ENCODE results near the gene UFSP1. TPM values are rescaled to one million over a fixed set of nuclear protein-coding genes. Genes with fewer than 3 reads are reported as not detected.

The UFSP1 gene
- total RNA-seq, 1 experiment from 2014 or later: 4.8 TPM

- TF ChIP-seq, protein P1, sequence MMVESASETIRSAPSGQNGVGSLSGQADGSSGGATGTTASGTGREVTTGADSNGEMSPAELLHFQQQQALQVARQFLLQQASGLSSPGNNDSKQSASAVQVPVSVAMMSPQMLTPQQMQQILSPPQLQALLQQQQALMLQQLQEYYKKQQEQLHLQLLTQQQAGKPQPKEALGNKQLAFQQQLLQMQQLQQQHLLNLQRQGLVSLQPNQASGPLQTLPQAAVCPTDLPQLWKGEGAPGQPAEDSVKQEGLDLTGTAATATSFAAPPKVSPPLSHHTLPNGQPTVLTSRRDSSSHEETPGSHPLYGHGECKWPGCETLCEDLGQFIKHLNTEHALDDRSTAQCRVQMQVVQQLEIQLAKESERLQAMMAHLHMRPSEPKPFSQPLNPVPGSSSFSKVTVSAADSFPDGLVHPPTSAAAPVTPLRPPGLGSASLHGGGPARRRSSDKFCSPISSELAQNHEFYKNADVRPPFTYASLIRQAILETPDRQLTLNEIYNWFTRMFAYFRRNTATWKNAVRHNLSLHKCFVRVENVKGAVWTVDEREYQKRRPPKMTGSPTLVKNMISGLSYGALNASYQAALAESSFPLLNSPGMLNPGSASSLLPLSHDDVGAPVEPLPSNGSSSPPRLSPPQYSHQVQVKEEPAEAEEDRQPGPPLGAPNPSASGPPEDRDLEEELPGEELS (CRISPR knock-in tag; IDR thresholded peaks at IDR 0.05): 0 out of 2 replicates have a peak, but pooled peaks have one; percentile 72
- TF ChIP-seq GABPB1 (CRISPR knock-in tag; IDR thresholded peaks at IDR 0.05): peak; percentile 52; the same call in 1 of the 2 replicates
- peak; percentile 67 for TF ChIP-seq FOXK1 (CRISPR knock-in tag; IDR thresholded peaks at IDR 0.05)
- TF ChIP-seq E2F5 (CRISPR knock-in tag; IDR thresholded peaks at IDR 0.05): peak; percentile 58; the same call in 1 of the 2 replicates
- TF ChIP-seq SOX15 (CRISPR knock-in tag; IDR thresholded peaks at IDR 0.05): no peak
- no peak for TF ChIP-seq IRF2 (CRISPR knock-in tag; IDR thresholded peaks at IDR 0.05; ENCODE audit: borderline replicate concordance, low read depth)
- TF ChIP-seq PRDM15 (CRISPR knock-in tag; IDR thresholded peaks at IDR 0.05): peak; percentile 54; the same call in 1 of the 2 replicates
- TF ChIP-seq GRHL2 (CRISPR knock-in tag; IDR thresholded peaks at IDR 0.05; ENCODE audit: insufficient replicate concordance, severe bottlenecking): no peak
- peak; percentile 31; the same call in 1 of the 2 replicates for TF ChIP-seq PRRX2 (CRISPR knock-in tag; IDR thresholded peaks at IDR 0.05)
- no peak for TF ChIP-seq TEAD1 (CRISPR knock-in tag; IDR thresholded peaks at IDR 0.05)
- TF ChIP-seq, protein P2, sequence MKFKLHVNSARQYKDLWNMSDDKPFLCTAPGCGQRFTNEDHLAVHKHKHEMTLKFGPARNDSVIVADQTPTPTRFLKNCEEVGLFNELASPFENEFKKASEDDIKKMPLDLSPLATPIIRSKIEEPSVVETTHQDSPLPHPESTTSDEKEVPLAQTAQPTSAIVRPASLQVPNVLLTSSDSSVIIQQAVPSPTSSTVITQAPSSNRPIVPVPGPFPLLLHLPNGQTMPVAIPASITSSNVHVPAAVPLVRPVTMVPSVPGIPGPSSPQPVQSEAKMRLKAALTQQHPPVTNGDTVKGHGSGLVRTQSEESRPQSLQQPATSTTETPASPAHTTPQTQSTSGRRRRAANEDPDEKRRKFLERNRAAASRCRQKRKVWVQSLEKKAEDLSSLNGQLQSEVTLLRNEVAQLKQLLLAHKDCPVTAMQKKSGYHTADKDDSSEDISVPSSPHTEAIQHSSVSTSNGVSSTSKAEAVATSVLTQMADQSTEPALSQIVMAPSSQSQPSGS (CRISPR knock-in tag; IDR thresholded peaks at IDR 0.05; ENCODE audit: borderline replicate concordance, low read depth): no peak
- TF ChIP-seq, protein P3, sequence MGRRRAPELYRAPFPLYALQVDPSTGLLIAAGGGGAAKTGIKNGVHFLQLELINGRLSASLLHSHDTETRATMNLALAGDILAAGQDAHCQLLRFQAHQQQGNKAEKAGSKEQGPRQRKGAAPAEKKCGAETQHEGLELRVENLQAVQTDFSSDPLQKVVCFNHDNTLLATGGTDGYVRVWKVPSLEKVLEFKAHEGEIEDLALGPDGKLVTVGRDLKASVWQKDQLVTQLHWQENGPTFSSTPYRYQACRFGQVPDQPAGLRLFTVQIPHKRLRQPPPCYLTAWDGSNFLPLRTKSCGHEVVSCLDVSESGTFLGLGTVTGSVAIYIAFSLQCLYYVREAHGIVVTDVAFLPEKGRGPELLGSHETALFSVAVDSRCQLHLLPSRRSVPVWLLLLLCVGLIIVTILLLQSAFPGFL (CRISPR knock-in tag; IDR thresholded peaks at IDR 0.05; ENCODE audit: borderline replicate concordance): peak; percentile 66; the same call in 1 of the 2 replicates
- TF ChIP-seq ARID4B (CRISPR knock-in tag; IDR thresholded peaks at IDR 0.05; ENCODE audit: borderline replicate concordance): peak; percentile 31
- TF ChIP-seq, protein P4, sequence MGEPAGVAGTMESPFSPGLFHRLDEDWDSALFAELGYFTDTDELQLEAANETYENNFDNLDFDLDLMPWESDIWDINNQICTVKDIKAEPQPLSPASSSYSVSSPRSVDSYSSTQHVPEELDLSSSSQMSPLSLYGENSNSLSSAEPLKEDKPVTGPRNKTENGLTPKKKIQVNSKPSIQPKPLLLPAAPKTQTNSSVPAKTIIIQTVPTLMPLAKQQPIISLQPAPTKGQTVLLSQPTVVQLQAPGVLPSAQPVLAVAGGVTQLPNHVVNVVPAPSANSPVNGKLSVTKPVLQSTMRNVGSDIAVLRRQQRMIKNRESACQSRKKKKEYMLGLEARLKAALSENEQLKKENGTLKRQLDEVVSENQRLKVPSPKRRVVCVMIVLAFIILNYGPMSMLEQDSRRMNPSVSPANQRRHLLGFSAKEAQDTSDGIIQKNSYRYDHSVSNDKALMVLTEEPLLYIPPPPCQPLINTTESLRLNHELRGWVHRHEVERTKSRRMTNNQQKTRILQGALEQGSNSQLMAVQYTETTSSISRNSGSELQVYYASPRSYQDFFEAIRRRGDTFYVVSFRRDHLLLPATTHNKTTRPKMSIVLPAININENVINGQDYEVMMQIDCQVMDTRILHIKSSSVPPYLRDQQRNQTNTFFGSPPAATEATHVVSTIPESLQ (CRISPR knock-in tag; IDR thresholded peaks at IDR 0.05): no peak
- TF ChIP-seq, protein P5, sequence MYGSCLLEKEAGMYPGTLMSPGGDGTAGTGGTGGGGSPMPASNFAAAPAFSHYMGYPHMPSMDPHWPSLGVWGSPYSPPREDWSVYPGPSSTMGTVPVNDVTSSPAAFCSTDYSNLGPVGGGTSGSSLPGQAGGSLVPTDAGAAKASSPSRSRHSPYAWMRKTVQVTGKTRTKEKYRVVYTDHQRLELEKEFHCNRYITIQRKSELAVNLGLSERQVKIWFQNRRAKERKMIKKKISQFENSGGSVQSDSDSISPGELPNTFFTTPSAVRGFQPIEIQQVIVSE (CRISPR knock-in tag; IDR thresholded peaks at IDR 0.05; ENCODE audit: borderline replicate concordance): no peak
- TF ChIP-seq USF1 (CRISPR knock-in tag; IDR thresholded peaks at IDR 0.05): peak; percentile 65
Measured at GRCh38 chr7:100888988-100889750, at the start of gene UFSP1 (continued).
